GM19468 (cell line): Measurements from ENCODE around the gene REG1B.
"Not testable (repeated sequence)": the region's sequence is repeated elsewhere in the genome, so short reads cannot be mapped to it uniquely, and the experiment has no call there.

Source experiments
- ATAC-seq: cut with Tn5 transposase; IDR thresholded peaks from one replicate; pipeline ENCODE4 v1.9.1; 2021; ENCODE audit warnings: mild to moderate bottlenecking, moderate library complexity, moderate number of reproducible peaks; ENCODE audit not compliant: unreplicated experiment; ENCODE audit errors: extremely low read depth

The REG1B gene

GRCh38 chr2:79085382-79085781 lies 2.4 kb downstream of the REG1B start:
- no peak for ATAC-seq

GRCh38 chr2:79084495-79085135 lies 3.2 kb downstream of the REG1B start:
- no peak for ATAC-seq

- ATAC-seq, result no peak
Observed at GRCh38 chr2:79083597-79084251, 4.1 kb downstream of the REG1B start.

- ATAC-seq, result no peak
Observed at GRCh38 chr2:79082987-79083386, 4.8 kb downstream of the REG1B start.

GRCh38 chr2:79071078-79071477 lies 16.7 kb downstream of the REG1B start:
- ATAC-seq, result no peak

- no peak for ATAC-seq
Observed at GRCh38 chr2:79065201-79065600, 22.6 kb downstream of the REG1B start.

- ATAC-seq, result not testable (repeated sequence)
Observed at GRCh38 chr2:79054769-79055168, 33.0 kb downstream of the REG1B start.

GRCh38 chr2:79053486-79053885 lies 34.3 kb downstream of the REG1B start:
- ATAC-seq, result not testable (repeated sequence)

- no peak for ATAC-seq
Observed at GRCh38 chr2:79041032-79041448, 46.8 kb downstream of the REG1B start.

GRCh38 chr2:79039944-79040343 lies 47.8 kb downstream of the REG1B start:
- no peak for ATAC-seq
